Activated CD8-positive, alpha-beta memory T cell treated with anti-CD3 and anti-CD28 coated beads, Interleukin-2, amount 50 U/mL, for 4 hours (primary cell): Measurements from ENCODE around the gene IGSF9B.
A peak's percentile ranks its signal among the peaks of the same experiment; 100 is the strongest.

Experiments
- DNase-seq: peaks from one replicate; pipeline ENCODE4 v3.0.0-alpha.2; 2020

Gene IGSF9B

DNA sequence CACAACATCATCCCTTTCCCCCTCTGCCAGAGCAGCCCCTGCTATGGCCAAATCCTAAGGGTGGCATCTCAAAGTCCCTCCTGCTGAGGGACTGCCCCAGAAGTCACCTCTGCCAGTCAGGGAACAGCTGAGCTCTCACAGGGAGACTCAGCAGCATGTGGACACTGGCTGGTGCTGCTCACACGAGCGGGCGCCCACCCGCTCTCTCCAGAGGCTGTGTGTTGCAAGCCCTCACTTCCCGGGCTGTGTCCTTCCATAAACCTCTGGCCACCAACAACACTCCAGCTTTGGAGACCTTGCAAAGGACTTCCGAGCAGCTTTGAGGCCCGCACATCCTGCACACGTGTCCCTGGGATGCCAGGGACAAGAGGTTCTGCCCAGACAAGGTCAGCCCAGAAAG lies 2.8 kb downstream of the IGSF9B start:
- no peak for DNase-seq

DNA sequence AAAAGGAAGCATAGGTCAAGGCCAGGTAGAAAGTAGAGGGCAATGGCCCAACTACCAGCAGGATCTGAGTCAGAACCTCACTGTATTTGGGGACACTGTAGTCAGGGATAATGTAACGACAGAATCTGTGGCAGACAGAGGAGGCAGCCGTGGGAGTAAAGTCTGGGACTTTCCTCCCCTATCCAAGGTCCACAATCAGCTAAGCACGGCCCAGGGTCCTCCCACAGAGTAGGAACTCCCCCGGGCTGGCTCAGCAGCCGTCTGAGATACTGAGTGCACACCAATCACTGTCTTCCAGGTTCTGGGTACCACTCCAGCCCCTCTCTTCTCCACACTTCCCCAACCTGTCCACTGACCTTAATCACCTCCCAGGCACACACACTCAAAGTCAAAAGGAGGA lies 3.2 kb downstream of the IGSF9B start:
- DNase-seq = no peak

DNA sequence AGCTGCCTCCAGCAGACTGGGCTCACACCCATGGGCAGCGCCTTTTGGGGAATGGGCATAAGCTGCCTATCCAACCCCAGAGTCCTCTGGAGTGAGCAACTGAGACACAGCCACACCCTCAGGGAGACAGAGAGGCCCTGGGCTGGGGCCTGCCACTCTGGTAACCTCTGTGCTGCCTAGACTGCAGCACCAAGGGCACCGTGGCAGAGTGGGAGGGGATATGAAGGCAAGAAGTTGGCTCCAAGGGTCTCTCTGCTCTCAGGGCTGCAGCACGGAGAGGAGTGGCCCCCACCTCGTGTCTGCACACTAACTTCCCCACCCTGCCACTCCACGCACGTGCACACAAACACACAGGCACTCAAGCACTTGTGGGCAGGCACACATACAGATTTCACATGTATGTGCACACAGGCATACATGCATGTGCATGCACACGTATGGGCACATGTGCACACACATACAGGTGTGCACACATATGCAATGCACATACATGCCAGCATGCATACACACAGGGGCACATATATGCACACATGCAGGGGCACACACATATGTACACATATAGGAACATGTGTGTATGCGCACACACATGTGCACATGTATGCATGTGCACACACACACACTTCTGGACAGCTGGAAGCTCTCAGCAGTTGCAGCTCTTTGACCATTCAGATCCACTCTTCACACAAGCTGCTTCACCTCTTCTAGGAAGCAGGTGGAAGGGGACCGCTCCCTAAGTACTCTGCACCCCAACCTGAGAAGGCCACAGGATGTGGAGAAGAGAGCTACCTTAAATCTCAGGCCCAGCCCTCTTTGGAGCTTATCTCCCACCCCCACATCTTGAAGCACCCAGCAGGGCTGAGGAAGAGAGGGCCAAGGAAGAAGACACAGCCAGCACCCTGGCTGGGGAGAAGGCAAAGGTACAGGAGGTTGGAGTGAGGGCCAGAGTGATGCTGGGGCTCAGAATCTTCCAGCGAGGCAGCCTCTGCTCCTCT lies 4.3 kb downstream of the IGSF9B start:
- no peak for DNase-seq

DNA sequence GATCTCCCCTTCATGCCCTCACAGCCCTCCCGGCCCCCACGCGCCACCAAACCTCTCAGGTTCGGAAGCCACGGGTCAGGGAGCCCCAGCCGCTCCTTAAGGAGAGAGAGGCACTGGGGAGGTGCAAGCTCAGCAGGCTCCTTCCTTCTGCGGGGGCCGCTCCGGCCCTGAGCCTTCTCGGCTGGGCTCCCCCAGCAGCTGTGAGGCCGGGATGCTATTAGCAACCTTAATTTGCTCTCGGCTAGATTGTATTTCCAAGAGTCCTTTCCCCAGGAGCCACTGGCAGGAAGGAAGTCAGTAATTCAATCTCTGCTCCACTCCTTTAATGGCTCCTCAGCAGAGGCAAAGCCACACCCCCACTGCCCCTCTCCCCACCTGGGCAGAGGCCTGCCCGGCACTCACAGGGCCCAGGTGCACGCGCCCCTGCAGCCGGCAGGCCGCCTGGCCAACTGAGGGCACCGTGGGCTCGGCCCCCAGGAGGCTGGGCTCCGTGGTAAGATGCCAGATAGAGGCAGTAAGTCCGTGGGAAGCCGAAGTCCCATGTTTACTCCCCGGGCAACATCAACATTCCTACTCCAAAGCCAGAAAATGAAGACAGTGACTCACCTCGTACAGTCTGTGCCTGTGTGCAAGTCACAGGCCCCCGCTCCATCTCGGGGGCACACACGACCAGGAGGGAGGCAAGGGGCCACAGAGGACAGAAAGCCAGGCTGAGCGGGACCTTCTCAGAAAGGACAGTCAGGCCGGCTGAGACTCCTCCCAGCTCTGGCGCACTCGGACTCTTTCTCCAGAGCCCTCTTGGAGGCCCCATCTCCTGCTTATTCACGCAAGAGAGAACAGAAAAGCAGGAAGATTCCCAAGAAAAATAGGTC lies 5.2 kb downstream of the IGSF9B start:
- no peak for DNase-seq

DNA sequence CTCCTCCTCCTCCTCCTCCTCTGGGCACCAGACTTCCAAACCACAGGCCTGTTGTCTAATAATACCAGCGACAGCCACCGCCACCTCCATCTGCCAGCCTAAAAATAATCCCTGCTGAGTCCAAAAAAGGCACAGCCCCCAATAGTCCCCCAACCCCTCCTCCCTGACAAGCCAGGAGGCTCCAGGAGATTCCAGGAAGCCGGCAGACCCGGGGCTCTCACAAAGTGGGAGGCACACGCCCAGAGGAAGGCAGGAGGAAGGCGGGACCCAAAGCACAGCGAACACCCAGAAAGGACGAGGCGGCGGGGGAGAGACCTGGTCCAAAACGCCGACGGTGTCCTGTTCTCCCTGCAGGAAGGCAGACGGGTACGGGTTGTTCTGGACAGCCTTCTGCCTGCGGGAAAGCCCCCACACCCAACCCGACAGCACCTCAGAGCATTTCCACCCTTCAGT lies 5.9 kb downstream of the IGSF9B start:
- no peak for DNase-seq

DNA sequence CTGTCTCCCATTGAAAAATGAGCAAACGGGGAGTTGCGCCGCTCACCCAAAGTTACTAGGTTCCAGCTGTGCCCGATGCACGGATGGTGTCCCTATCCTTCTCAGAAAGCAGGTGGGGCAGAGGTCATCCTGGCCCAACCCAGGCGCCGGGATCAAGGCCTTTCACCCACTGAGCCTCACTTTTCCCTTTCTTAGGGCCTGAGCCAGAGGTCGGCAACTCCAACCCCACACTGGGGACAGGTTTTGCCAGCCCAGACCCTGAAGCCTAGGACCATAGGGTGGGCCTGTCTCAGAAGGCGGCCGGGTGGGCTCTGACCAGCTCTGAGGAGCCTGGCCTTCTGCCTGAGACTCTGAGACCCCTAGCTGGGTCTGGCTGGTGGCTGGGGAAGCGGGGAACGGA lies 6.3 kb downstream of the IGSF9B start:
- no peak for DNase-seq

DNA sequence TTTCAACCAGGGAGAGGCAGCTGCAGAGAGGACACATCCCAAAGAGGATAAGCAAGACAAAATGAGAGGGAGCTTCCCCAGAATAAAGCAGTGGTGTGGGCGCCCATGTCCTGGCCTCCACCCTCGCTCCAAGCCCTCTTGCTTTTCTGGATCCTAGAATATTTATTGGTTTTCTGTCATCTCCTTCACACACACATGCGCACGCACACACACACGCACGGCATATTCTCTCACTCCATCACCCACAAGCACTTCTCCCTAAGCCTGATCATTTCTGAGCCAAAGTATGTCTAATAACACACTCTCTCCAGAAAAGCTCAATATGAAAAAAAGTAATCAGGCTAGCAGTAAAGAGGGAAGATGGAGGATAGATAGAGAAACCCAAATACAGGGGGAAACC lies 7.6 kb downstream of the IGSF9B start:
- DNase-seq = no peak

DNA sequence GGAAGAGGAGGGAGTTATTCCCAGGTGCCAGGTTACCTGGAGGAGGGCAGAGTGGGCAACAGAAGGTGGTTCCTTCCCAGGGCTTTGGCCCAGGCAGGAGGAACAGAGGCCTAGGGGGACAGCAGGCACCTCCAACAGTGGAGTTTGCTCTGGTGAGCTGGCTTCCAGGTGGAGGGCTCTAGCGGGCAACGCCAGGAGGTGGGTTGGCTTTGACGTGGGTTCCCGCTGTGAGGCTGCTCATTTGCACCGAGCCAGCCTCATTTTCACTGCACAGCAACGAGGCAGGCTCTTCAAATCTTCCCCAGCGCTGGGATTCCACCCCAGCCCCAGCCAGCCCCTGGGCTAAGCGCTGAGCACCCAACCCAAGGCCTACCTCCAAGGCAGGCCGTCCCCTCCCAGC lies 8.1 kb downstream of the IGSF9B start:
- DNase-seq = no peak

DNA sequence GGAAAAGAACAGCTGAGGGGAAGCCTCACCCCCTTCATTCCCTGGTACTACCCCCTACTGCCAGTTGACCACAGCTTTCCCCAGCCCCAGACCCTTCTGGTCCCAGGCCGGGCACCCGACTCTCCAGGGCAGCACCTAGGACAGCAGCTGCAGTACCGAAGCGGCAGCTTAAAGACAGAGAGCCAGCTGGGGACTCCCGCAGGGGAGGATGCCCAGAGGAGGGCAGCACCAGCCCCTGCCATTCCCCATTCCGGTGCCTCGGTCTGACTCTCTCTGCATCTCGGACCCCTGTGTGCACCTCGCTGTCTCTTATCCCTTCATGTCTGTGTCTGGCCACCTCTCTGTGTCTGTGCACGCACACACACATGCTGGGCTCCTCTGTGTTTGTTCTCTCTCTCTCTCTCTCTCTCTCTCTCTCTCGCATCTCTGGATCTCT lies 9.4 kb downstream of the IGSF9B start:
- peak; percentile 65 for DNase-seq

DNA sequence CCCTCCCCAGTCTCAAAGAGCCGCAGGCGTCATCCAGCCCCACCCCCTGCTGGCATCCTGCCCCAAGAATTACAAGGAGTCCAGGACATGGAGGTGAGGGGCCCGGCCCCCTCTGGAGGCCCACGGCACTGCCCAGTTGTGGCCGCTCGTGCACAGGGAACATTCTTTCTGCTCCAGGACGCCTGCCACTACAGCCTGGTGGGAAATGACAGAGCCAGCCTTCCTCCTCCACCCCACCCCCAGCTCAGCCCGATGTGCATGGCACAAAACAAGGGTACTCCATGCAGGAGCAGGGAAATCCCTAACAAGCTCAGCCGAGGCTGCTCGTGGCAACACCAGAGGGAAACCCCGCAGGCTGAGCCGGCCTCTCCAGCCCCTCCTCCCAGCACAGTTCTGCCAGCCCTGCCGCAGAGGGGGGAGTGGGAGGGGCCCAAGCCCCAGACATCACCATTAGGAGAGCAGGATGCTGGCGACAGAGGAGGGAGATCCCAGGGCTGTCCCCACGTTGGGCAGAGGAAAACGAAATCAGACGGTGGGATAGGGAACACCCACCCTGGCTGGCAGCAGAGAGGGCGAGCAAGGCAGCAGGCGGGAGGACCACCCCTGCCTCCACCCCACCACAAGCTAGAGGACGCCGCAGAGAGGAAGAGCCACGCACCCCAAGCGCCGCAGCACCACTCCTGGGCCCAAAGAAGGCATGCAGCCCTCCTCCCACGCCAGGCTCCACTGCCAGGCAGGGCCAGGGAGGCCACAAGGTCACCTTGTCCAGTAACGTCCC lies 10.0 kb downstream of the IGSF9B start:
- DNase-seq = no peak

DNA sequence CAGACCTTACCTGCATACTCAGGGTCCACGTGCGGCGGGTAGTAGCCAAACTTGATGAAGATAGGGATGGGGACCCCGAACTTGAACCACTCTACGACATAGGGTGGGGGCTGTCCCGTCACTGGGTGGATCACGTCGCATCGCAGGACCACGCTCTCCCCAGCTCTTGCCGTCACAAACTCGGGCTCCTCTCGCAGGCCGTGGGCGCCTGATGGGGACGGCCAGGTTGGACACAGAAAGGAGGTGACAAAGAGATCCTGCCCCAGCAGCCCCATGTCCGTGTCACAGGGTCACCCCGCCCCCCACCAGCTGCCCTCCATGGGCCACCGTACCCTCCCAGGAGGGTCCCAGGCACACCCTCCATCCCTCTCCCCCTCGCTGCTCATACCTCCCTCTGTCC lies 10.7 kb downstream of the IGSF9B start:
- DNase-seq = no peak

DNA sequence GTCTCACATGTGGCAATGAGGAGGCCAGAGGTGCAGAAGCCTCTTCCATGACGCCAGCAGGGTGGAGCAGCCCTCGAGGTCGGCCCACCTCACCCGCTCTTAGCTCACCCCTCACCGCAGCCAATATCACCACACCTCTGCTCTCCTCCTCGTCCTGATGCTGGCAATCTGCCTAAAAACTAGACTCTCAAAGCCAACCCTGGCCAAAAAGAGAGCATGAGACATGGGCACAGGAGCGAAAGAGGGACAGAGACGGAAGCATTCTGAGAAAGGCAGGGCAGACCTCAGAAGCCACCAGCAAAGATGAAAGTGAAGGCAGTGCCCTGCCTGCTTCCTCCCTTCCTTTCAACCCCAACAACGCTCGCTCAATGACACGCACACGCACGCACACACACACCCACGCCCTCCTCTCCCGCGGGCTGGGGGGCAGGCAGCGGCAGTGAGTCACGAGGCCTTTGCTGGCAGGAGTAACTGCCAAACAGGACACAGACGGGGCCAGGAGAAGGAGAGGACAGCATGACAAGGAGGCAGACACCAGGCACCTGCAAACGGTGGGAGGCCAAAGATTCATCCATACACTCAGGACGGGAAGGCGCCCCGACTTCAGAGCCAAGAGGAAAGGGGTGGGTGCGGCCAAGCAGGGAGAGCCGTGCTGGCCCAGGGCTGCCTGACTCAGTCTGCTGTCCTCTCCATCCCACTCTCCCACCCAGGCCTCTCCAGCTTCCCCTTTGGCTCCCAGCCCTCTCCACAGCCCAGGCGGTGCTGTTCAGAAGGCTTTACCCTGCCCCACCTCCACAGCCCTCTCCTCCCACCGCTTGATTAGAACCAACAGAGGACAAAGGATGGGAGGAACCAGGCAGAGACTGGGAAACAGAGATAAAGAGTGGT lies 11.4 kb downstream of the IGSF9B start:
- DNase-seq = peak; percentile 86

DNA sequence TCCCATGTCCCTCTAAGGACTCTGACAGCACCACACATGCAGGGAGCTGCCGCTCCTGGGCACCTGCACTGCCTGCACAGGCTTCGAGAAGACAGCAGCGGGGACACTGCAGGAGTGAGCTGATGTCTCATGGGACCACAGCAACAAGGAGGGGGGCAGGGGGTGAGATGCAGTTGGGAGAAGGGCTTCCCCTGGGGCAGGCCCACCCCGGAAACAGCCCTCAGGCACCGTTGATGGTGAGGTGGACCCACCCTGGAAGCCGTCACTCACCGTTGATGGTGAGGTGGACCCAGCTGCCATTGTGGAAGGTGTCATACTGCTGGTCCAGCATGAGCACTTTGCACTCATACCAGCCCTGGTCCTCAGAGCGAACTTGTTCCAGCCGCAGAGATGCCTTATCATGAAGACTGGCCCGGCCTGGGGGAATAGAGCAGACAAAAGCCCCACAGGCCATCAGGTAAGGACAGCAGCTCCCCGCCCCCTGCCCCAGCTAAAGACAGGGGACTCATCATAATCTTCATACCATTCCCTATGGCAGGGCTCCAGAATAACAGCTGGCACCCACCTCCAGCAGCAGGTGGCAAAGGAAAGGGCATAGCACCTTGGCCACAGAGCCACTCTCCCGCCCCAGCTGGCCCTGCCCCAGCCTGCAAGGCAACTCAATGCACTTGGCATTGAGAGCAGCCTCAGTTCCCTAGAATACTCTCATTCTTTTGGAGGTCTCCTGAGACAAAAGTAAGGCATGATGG lies 12.6 kb downstream of the IGSF9B start:
- no peak for DNase-seq

DNA sequence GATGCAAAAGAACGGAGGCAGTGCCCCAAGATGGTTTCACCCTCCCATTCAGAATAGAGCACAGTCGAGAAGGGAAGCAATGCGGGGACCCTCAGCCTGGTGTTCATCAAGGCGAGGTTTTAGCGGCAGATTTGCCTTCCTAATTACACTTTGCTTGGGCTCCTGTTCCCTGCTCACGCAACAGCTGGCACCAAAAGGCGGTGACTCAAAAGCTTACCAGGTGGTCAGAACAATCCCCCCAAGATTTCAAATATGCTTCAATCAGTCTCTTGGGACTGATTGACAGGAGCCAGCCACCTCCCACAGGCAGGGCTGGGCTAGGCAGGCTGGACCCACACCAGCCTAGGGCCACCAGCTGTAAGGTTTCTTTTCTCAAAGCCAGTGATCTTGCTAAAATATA lies 14.2 kb downstream of the IGSF9B start:
- no peak for DNase-seq

DNA sequence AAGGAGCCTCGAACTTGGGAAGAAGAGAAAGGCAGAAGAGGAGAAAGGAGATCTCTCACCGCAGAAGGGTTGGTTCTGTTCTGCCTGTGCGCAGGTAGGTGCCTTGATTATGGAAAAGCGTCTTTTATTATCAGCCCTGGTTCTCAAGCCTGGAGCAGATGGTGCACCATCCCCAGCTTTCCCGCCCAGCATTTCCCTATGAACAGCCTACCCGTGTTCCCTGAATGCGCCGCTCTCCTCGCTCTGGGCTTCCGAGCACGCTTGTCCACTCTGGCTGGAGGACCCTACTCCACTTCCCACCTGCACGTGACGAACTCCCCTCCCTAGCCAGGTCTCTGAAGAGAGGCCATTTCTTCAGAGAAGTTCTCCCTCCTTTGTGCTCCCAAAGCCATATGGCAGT lies 15.2 kb downstream of the IGSF9B start:
- DNase-seq = no peak

DNA sequence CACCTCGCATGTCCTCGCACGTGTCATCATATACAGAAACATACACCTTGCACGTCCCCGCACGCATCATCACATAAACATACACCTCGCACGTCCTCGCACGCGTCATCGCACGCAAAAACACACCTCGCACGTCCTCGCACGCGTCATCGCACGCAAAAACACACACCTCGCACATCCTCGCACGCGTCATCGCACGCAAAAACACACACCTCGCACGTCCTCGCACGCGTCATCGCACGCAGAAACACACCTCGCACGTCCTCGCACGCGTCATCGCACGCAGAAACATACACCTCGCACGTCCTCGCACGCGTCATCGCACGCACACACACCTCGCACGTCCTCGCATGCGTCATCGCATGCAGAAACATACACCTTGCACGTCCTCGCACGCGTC lies 16.7 kb downstream of the IGSF9B start:
- DNase-seq = no peak

DNA sequence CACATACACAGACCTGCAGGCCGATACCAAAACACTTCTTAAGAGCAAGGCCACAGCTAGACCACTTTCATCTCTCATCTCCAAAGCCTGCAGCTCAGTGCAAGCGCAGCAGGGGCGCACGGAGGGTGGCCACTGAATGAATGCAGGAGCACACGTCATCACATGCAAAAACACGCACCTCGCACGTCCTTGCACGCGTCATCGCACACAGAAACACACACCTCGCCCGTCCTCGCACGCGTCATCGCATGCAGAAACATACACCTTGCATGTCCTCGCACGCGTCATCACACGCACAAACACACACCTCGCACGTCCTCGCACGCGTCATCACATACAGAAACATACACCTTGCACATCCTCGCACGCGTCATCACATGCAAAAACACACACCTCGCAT lies 17.2 kb downstream of the IGSF9B start:
- DNase-seq = no peak

DNA sequence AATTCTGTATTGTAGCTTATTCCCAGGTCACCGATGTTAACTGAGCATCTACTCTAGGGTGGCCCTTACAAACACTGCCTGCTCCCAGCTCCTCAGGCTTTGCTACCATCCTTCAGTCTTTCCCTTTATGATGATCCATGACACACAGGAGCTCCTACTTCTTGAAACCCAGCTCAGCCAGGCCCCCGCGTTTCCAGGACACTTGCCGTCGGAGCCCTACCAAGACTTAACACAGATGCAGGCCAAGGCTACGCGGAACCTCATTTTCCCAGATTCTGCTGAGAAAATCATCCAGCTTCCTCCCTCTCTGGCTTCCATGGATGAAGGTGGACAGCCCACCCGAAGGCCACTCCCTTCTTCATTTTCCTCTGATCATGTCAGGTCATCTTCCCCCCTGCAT lies 18.6 kb downstream of the IGSF9B start:
- DNase-seq = no peak

DNA sequence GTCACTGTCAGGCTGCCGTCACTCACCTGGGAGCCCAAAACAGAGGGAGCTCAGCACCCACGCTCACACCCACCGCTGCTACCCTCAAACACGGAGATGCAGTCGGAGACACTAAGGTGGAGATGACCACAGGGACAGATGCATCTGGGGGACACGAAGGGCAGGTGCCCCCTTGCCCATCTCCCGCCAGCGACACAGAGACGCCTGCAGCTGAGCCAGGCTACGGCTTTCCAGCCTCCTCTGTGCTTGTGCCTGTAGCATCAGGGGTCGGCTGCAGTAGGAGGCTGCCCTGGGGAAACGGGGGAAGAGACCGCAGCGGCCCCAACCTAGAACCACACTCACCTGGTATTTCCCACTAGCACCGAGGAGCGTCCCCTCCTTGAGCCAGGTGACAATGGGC lies 19.3 kb downstream of the IGSF9B start:
- no peak for DNase-seq

DNA sequence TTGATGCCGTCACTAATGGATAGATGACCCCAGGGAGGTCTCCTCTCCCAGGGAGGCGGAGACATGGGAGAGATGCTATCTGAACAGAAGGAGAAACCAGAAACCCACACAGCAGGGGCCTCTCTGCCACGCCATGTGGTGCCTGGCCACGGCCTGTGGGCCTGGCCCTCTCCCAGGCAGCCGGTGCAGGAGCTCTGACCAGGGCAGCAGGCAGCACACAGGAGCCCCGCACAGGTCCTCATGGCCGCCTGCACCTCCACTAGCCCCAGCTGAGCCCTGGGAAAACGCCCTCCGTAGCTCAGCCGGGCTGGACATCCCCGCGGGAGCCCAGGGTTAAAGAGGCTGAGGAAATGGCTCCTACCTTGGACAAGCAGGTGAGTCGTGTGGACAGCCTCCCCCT lies 19.8 kb downstream of the IGSF9B start:
- no peak for DNase-seq

DNA sequence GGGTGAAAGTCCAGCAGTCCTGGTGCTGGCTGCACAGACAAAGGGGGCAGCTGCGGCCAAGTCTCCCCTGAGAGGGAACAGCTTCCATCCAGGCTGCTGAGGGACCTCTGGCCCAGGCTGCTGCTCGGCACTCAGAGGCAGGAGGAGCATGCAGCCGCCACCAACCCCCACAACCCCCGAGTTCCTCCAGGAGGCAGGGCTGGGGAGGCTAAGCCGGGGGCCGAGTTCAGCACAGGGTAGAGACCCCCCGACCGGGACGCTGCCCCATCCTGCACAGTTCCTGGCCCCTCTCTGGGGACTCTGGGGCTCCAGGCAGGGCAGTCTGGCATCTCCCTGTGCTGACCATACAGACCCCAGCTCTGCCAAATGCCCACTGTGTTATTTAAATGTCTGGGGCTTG lies 20.2 kb downstream of the IGSF9B start:
- DNase-seq = no peak
